Esophagus mucosa (tissue), 1 donor: ENCODE results near the gene MYMK. TPM values are rescaled to one million over a fixed set of nuclear protein-coding genes. Genes with fewer than 3 reads are reported as not detected.
"Not testable (repeated sequence)": the region's sequence is repeated elsewhere in the genome, so short reads cannot be mapped to it uniquely, and the experiment has no call there.

Experiments
- ATAC-seq: fragments of 200-7000 bp; cut with Tn5 transposase; one replicate; pipeline ENCODE4 v1.9.1; 2020
- total RNA-seq: library from RNA; stranded (reverse); gene quantifications from one replicate; pipeline ENCODE4 v1.2.4, GENCODE V29; 2023
- donor health status: DM: yes; HTN: yes; CAD: no.

Gene MYMK, protein sequence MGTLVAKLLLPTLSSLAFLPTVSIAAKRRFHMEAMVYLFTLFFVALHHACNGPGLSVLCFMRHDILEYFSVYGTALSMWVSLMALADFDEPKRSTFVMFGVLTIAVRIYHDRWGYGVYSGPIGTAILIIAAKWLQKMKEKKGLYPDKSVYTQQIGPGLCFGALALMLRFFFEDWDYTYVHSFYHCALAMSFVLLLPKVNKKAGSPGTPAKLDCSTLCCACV
- total RNA-seq, result not detected

DNA sequence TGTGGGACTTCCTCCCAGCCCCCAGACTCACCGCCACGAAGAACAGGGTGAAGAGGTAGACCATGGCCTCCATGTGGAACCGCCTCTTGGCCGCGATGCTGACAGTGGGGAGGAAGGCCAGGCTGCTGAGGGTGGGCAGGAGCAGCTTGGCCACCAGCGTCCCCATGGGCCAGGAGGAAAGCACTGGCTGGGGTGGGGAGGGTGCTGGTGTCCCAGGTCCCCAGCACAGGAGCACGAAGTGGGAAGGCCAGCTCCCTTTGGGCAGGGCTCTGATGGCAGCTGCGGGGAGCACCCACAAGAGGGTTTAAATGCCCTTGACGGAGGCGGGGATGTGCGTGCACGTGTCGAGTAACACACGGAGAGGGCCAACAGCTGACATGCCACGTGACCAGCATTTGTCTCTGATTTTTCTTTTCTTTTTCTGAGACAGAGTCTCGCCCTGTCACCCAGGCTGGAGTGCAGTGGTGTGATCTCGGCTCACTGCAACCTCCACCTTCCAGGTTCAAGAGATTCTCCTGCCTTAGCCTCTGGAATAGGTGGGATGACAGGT is at the start of gene MYMK:
Gene MYMK (minus strand): TSS at position 281 of the 550 bp plus-strand sequence. CDS start 115 bp downstream, at position 166.
- no peak for ATAC-seq

DNA sequence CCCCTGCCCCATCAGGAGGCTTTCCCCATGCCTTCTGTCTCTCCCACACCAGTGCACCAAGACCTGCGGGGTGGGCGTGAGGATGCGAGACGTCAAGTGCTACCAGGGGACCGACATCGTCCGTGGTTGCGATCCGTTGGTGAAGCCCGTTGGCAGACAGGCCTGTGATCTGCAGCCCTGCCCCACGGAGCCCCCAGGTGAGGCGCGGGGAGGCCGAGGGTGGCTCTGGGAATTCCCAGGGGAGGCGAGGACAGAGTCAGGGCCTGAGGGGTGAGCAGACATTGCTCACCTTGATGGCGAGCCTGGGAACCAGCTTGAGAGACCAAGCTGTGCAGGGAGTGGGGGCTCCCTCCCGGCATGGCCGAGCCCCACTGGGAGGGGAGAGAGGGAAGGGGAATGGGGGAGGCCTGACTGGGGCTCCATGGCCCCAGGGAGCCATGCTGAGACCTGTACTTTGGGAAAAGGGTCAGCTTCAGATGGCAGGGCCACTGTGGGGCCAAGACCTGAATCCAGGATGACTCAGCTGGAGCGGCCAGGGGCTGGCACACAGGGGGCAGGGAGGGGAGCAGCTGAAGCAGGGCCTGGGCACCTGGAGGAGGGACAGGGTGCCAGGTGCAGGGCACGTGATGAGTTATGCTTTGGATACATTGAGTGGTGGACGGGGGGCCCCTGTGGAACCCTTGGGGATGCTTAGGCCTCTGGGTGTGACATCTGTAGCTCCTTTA is 49.2 kb upstream of the MYMK start:
- no peak for ATAC-seq

DNA sequence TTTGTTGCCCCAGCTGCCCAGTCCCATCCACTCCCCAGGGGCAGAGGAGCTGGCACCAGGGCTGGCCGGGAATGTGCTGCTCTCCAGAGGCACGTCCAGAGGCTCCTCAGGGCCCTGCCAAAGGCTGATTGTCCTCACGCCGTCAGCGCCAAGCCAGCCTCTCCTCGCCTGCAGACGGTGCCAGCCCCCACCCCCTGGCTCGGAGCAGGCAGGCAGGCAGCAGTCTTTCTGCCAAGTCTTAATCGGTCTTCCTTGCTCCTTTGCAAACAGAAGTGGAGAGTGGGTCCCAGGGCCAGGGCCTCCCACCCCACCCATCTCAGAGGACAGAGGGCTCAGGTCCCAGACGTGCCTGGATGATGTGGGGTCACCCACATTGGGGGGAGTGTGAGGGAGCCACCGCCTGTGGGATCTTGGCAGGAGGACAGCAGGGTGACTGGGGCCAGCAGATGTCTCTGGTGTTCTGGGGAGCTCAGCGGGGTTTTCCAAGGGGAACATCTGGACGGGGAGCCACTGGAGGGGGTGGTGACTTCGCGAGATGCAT is 48.1 kb upstream of the MYMK start:
- no peak for ATAC-seq

DNA sequence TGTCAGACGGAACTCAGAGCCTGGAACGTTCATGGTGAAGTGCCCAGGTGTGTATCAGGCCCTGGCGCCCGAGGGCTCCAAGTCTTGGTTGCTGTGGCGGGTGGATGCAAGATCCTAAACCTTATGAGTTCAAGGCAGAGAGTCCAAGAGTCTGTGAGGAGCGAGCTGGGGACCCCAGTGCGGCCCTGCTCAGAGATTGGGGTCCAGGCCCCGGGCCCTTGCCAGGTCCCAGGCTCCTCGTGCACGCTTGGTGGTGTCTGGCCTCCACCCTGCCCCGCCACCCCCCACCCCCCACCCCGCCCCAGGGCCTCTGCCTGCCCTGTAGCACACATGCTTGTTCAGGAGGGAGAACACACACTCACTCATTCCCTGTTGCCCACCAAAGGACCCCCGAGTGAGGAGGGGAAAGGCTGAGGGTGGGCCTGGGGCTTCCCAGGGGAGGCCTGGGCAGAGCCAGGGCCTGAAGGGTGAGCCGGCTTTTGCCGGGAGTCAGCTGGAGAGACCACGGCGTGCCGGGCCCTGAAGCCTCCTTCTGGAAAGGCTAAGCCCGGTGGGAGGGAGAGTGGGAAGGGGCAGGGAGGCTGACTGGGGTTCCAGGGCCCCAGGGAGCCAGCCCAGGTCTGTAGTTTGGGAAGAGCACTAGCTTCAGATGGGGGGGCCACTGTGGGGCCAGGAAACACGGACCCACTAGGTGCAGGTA is 47.3 kb upstream of the MYMK start:
- ATAC-seq, result no peak

DNA sequence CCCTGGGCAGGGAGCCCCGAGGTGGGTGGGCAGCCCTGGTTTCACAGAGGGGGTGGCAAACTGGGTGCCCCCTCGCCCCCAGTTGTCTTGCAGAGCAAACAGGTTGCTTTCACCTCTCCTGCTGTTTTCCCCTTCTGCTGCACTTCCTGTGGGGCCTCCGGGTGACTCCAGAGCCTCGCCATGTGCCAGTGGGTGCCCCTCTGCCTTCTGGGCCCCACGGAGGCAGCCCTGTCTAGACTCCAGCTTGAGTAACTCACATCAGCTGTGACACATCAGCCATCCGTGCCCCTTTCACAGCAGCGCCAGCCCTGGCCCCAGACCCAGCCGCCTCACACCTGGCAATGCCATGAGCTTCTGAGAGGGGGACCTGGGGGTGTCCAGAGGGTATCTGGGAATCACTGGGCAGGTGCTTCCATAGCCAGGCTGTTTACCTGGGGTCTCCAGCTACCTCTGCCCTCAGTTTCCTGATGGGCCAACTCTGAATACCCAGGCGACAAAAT is 46.7 kb upstream of the MYMK start:
- ATAC-seq, result no peak

DNA sequence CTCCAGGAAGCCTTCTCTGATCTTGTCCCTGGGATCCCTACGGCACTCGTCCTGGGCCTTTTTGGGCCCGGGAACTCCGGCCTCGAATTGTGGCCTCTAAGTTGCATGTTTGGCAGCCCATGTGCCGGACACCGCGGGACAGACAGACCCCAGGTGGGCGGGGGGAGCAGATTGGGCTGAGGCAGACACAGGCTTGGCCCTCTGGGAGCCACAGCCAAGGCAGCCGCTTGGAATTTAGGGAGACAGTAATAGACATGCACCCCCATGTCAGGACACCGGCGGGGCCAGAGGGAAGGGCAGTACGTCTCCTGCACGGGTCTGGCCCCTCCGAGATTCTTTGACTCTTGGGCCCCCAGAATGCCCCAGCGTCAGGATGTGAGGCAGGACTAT is 45.9 kb upstream of the MYMK start:
- no peak for ATAC-seq

DNA sequence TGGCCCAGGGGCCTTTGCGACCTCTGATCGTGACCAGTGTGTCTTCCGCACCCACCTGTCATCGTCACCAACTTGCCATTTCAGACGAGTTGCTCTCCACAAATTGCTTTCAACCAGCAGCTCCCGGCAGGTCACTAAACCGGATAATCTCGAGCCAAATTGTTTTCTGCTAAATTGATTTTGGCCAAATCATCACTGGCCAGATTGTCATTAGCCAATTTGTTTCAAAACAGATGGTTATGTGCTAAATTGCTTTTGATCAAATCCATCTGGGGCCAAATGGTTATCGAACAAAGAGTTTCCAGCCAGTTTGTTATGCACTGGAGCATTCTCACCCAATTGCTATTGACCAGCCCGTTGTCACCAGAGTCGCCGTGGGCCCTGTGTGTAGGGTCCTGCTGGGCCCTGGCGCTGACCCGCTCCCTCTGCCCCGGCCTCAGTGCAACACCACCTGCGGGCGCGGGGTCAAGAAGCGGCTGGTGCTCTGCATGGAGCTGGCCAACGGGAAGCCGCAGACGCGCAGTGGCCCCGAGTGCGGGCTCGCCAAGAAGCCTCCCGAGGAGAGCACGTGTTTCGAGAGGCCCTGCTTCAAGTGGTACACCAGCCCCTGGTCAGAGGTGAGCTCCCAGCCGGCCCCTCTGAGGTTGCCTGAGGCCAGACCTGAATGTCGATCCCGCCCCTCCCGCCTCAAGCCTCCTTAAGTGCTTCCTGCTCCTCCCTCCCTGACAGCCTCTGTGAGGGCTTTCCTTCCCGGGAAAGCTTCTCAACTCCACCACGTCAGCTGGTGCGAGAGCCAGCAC is 45.3 kb upstream of the MYMK start:
- ATAC-seq, result no peak

DNA sequence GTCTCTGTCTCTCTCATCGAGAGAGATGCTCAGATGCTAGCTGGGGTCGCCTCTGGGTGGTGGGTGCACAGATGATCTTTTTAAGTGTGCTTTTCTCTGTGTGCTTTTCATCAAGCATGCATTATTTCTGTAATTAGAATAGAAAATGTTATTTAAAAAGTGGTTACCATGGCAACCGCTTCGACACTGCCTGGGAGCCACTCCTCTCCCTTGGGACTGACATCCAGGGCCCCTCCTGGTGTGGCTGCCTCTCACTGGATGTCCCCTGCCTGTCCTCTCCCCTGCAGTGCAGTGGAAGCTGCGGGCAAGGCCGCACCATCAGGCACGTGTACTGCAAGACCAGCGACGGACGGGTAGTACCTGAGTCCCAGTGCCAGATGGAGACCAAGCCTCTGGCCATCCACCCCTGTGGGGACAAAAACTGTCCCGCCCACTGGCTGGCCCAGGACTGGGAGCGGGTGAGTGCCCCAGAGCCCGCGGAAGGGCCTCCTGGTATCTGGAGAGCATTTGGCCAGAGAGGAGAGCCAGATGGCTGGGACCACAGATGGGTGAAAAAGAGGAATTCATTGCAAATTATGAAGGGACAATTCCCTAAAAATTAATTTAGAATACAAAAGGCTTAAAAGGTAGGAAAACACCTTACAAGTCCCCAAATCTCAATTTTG is 44.5 kb upstream of the MYMK start:
- ATAC-seq, result no peak

DNA sequence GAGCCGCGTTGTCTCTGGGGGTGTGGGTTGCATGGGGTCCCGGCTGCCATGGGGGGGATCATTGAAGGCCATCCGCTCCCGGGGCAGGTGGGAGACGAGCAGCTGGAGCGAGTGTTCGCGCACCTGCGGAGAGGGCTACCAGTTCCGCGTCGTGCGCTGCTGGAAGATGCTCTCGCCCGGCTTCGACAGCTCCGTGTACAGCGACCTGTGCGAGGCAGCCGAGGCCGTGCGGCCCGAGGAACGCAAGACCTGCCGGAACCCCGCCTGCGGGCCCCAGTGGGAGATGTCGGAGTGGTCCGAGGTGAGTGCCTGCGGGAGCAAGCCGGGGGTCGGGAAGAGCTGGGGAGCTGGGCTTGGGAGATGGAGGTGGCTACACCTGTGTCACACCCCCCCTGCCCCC is 43.4 kb upstream of the MYMK start:
- ATAC-seq, result no peak

DNA sequence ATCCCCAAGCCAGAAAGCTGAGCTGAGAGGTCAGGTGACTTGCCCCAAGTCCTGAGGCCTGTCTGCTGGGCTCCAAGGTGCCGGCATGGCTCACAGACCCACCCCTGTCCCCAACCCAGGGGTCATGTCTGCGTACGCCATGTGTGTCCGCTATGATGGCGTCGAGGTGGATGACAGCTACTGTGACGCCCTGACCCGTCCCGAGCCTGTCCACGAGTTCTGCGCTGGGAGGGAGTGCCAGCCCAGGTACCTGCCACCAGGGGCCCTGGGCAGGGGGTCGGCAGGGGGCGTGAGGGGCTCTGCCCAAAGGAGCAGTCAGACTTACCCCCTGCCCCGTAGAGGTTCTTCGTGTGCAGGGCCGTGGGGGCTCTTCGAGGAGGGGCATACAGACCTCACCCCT is 42.1 kb upstream of the MYMK start:
- no peak for ATAC-seq

DNA sequence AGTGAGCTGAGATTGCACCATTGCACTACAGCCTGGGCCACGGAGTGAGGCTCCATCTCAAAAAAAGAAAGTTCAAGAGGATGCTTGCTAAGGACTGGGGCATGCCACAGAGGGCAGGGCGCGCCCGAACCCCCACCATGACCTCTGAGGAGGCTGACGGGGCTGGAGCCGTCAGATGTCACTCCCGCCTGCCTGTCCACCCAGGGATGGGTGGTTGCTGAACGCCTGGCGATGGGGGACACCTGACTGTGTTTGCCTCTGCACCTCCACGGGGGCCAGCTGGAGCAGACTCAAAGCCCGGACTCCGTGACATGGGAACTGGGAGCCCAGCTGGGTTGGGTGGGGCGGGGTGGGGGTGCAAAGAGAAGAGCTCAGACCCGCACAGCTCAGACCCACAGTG is 41.6 kb upstream of the MYMK start:
- no peak for ATAC-seq

DNA sequence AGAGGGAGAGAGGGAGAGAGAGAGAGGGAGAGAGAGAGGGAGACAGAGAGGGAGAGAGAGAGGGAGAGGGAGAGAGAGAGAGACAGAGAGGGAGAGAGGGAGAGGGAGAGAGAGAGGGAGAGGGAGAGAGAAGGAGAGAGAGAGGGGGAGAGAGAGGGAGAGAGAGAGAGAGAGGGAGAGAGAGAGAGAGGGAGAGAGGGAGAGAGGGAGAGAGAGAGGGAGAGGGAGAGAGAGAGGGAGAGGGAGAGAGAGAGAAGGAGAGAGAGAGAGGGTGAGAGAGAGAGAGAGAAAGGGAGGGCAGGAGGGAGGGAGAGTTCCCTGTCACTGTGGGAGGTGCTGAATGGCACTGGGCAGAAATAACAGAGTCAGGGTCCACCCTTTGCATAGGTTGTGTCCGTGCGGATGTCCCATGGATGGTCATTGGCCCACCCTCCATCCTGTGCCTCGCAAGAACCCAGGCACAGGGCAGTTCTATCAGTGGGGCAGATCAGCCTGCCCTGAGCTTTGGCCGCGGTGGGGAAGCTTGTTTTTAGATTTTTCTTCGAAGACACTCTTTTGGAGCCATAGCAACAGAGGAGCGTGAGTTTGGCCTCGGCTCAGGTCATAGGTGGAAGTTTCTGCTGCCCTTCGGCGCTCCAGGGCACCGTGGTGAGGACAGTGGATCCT is 39.8 kb upstream of the MYMK start:
- ATAC-seq, result no peak

DNA sequence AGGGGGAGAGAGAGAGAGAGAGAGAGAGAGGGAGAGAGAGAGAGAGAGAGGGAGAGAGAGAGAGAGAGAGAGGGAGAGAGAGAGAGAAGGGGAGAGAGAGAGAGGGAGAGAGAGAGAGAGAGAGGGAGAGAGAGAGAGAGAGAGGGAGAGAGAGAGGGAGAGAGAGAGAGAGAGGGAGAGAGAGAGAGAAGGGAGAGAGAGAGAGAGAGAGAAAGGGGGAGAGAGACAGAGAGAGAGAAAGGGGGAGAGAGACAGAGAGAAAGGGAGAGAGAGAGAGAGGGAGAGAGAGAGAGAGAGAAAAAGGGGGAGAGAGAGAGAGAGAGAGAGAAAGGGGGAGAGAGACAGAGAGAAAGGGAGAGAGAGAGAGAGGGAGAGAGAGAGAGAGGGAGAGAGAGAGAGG is 39.1 kb upstream of the MYMK start:
- ATAC-seq, result not testable (repeated sequence)

DNA sequence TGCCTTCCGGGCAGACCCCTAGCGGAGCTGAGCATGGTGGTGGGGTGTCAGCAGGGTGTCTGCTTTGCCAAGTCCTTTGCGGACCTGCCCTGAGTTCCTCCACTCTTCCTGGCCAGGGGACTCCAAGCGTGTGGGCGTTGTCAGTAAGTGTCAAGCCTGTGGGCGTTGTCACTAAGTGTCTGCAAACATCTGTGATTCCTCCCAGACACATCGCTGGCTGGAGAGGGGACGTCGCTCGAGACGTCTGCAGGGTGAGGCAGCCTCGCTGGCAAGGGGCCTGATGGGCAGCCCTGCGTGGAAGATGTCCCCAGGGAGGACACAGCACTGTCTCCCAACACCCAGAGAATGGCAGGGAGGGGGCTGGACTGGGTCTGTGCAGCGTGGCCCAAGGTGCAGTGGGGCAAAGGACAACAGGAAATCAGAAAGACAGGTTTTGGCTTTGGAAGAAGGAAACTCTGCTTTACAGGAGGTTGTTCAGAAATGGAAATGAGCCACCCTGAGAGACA is 38.6 kb upstream of the MYMK start:
- no peak for ATAC-seq

DNA sequence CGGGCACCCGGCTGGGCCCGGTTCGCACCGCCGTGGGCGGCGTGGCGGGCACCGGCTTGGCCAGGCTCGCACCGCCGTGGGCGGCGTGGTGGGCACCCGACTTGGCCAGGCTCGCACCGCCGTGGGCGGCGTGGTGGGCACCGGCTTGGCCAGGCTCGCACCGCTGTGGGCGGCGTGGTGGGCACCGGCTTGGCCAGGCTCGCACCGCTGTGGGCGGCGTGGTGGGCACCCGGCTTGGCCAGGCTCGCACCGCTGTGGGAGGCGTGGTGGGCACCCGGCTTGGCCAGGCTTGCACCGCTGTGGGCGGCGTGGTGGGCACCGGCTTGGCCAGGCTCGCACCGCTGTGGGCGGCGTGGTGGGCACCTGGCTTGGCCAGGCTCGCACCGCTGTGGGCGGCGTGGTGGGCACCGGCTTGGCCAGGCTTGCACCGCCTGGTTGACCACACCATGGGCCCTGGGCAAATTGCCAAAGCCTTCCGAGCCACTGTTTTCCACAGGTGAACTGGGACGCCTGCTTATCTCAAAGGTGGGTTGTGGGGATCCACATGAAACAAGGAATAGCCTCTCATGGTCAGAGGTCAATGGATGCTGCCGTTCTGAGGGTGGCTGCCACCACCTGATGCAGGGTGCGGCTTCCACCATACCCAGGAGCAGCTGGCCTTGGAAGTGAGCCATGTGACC is 38.0 kb upstream of the MYMK start:
- ATAC-seq, result no peak

DNA sequence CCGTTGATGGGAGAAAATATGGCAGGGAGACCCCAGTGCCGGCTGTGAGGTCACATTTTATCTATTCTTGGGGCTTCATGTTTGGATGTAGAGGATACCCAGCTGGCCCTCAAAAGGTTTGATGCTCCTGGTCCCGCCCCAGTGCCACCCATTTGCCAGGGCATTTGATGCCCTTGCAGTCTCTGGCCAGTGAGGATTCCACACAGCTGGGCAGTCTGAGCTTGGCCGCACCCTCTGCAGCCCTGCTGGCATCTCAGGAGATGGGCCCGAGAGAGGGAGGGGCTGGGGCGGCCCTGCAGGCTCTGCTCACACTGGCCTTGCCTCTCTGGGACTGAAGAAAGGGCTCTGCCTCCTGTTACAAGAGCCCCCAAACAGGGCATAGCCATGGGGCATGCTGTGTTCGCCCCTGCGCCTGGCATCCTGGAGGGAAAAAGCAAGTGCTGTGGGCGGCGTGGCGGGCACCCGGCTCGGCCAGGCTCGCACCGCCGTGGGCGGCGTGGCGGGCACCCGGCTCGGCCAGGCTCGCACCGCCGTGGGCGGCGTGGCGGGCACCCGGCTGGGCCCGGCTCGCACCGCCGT is 37.3 kb upstream of the MYMK start:
- no peak for ATAC-seq

DNA sequence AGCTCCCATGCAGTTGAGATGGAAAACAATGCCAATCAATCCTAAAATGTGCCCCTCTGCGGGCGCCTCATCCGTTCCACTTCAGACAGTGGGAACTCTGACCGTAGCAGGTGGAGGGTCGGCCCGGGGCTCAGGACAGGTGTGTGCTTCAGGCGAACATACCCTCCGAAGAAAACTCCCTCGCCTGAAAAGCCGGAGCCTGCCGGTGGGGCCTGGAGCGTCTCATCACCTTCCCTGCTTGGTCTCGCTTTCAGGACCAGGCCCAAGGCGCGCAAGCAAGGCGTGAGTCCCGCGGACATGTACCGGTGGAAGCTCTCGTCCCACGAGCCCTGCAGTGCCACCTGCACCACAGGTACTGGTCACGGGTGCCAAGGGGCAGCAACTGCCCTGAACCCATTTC is 36.2 kb upstream of the MYMK start:
- no peak for ATAC-seq

DNA sequence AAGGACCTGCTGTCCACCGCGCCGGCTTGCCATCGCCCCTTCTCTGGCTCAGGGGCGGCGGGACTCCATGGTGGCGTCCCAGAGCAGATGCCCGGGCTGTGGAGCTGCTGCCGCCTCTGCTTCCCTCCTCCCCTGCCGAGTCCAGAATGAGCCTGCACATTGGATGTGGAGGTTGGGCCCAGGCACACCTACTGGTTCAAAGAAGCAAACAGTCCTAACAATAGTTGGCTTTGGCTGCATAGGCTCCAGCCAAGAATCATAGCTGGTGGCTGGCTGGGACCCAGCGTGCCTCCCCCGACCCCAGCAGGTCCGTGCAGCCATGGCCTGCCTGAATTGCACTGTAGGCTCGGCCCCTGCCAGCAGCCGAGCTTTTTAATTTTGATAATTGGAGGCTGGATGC is 35.6 kb upstream of the MYMK start:
- ATAC-seq, result peak; percentile 6

DNA sequence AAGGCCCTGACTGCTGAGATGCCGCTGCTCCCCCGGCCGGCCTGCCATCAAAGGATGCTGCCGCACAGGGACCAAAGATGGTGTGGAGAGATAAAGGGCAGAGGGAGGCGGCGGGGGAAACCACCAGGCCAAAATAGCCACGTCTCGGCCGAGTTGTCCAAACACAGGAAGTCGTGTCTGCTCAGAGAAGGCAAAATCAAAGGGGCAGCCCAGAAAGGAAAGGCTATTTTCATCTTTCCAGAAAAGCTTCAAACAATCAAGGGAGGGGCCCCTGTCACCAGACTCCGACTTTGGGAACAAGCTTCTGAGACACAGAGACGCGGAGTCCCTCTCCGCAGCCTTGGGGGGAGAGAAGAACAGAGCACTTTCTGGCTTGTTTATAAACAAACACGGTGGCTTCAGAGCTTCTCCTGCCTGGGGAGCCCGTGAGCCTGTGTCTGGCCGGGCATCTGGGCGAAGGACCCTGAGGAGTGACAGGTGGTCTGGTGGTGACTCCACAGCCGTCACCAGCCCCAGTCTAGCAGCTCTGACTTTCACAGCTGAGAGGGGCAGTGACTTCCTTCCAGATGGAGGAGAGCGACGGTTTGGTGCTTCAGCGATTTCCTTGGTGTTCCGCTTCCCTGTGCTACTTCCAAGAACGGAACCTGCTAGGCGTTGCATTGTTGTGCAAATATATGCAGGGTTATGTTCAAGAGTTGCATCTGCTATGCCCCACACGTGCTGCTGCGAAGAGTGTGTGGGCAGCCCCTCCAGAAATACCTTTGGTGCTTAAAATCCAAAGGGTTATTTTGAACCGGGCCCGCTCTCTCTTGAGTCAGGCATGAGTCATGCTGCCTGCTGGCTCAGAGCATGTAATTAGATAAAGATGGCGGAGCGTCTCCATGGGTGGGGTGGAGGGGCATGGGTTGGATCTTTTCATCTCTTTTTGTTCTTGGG is 33.7 kb upstream of the MYMK start:
- ATAC-seq, result peak; percentile 36
